ENCODE results near the gene TMEM52B.

Gene TMEM52B

GRCh38 chr12:10178821-10179220 lies at the start of gene TMEM52B:
Gene TMEM52B, plus strand, starts transcription at chr12:10179032. Its CDS starts 543 bp downstream, at chr12:10179575.
- Histone ChIP-seq H3K27me3 (ENCODE audit: control insufficient read depth, insufficient read depth, low read length) (no peaks in the 10 kb centered on the region), H3K79me2 (no peaks in the 10 kb centered on the region), H3K4me2 (ENCODE audit: low read length) (no peak within 1 kb of the TSS), H3K27ac (no peak within 1 kb of the TSS), H2AFZ (no peak within 1 kb of the TSS), H3K4me3 (ENCODE audit: low read depth, low read length) (no peak within 1 kb of the TSS), H3K9me3 (ENCODE audit: control insufficient read depth, low read length) (no peaks in the 10 kb centered on the region), H3K4me1 (no peaks in the 10 kb centered on the region), H3K36me3 (ENCODE audit: control insufficient read depth, insufficient read depth, low read length) (no peaks in the 10 kb centered on the region), H3K9ac (no peak within 1 kb of the TSS)
- TF ChIP-seq, protein P1, sequence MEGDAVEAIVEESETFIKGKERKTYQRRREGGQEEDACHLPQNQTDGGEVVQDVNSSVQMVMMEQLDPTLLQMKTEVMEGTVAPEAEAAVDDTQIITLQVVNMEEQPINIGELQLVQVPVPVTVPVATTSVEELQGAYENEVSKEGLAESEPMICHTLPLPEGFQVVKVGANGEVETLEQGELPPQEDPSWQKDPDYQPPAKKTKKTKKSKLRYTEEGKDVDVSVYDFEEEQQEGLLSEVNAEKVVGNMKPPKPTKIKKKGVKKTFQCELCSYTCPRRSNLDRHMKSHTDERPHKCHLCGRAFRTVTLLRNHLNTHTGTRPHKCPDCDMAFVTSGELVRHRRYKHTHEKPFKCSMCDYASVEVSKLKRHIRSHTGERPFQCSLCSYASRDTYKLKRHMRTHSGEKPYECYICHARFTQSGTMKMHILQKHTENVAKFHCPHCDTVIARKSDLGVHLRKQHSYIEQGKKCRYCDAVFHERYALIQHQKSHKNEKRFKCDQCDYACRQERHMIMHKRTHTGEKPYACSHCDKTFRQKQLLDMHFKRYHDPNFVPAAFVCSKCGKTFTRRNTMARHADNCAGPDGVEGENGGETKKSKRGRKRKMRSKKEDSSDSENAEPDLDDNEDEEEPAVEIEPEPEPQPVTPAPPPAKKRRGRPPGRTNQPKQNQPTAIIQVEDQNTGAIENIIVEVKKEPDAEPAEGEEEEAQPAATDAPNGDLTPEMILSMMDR (IDR thresholded peaks at IDR 0.05), result no peak

DNA sequence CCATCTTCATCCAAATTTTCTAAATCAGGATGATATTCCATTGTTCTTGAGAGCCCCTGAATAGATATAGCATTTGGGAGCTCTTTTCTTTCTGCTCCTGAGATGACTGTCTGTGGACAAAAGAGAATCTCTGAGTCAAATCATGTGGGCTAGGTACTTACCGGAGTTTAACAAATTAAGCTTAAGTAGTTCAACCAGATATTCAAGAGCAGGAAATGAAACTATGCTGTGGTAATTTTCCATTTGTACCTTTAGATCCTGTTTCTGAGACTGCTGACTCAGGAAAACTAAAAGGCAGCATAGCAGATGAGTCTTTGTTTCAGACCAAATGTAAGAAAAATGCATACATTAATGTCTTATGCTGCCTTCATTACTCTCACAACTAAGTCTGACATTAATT lies 48.8 kb upstream of the TMEM52B start, which contains the start of gene CLEC7A:
CLEC7A (minus strand) TSS at position 158 of the 400 bp plus-strand sequence; CDS start at position 41, 117 bp downstream.
- Histone ChIP-seq H3K4me1 (no peaks in the 10 kb centered on the region), H3K9ac (no peak within 1 kb of the TSS), H3K27me3 (ENCODE audit: control insufficient read depth, insufficient read depth, low read length) (no peaks in the 10 kb centered on the region), H2AFZ (no peak within 1 kb of the TSS), H3K4me3 (ENCODE audit: low read depth, low read length) (no peak within 1 kb of the TSS), H3K4me2 (ENCODE audit: low read length) (no peak within 1 kb of the TSS), H3K9me3 (ENCODE audit: control insufficient read depth, low read length) (no peaks in the 10 kb centered on the region), H3K36me3 (ENCODE audit: control insufficient read depth, insufficient read depth, low read length) (no peaks in the 10 kb centered on the region), H3K79me2 (no peaks in the 10 kb centered on the region), H3K27ac (peak within 1 kb of the TSS; percentile 34)
- TF ChIP-seq, protein P1 (IDR thresholded peaks at IDR 0.05), result no peak

DNA sequence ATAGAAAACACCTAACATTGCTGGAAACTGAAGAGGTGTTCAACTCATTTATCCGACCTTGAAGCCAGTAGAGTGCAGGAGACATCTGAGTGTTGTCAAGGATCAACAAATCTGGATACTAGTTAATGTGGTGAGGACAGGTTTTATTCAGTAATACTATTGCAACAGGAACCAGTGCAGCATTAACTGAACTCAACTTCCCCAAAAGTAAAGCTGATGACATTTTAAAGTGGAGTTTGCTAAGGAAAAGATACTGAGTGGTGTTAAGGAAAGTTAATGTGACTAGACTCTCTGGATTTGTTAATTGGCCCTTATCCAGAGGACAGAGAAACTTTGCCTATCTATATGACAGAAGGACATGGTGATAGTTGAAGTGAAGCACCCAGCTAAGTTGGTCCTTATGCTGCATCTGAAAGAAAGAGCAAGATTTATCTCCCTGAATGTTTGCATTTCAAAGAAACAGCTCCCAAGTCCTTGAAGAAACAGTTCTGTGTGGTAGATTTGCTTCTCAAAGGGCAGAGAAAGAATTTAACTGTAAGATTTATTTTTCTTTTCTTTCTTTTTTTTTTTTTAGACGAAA lies 47.6 kb upstream of the TMEM52B start:
- Histone ChIP-seq H3K79me2 (no peaks in the 10 kb centered on the region), H3K4me2 (ENCODE audit: low read length) (no peak overlapping the region), H2AFZ (no peak overlapping the region), H3K4me1 (no peaks in the 10 kb centered on the region), H3K27me3 (ENCODE audit: control insufficient read depth, insufficient read depth, low read length) (no peaks in the 10 kb centered on the region), H3K9ac (no peak overlapping the region), H3K27ac (no peak overlapping the region), H3K4me3 (ENCODE audit: low read depth, low read length) (no peak overlapping the region), H3K9me3 (ENCODE audit: control insufficient read depth, low read length) (no peaks in the 10 kb centered on the region), H3K36me3 (ENCODE audit: control insufficient read depth, insufficient read depth, low read length) (no peaks in the 10 kb centered on the region)
- TF ChIP-seq, protein P1 (IDR thresholded peaks at IDR 0.05), result no peak

- no peak overlapping the region for H3K4me3 ChIP-seq (ENCODE audit: low read depth, low read length)
- no peaks in the 10 kb centered on the region for H3K36me3 ChIP-seq (ENCODE audit: control insufficient read depth, insufficient read depth, low read length)
- no peak overlapping the region for H3K9ac ChIP-seq
- H3K27ac ChIP-seq, result no peak overlapping the region
- no peaks in the 10 kb centered on the region for H3K4me1 ChIP-seq
- no peaks in the 10 kb centered on the region for H3K27me3 ChIP-seq (ENCODE audit: control insufficient read depth, insufficient read depth, low read length)
- no peak overlapping the region for H2AFZ ChIP-seq
- TF ChIP-seq, protein P1 (IDR thresholded peaks at IDR 0.05), result no peak
- no peaks in the 10 kb centered on the region for H3K9me3 ChIP-seq (ENCODE audit: control insufficient read depth, low read length)
- H3K4me2 ChIP-seq (ENCODE audit: low read length), result no peak overlapping the region
- H3K79me2 ChIP-seq, result no peaks in the 10 kb centered on the region
Observed at GRCh38 chr12:10132850-10133370, 45.9 kb upstream of the TMEM52B start.

DNA sequence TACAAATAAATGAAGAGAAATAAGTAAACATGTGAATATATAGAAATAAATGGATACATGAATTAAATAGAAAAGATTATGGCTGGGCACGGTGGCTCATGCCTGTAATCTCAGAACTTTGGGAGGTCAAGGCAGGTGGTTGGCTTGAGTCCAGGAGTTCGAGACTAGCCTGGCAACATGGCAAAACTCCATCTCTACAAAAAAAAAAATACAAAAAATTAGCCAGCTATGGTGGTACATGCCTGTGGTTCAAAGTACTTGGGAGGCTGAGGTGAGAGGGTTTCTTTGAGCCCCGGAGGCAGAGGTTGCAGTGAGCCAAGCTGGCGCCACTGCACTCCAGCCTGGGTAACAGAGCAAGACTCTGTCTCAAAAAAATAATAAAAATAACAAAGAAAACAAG lies 43.7 kb upstream of the TMEM52B start:
- no peak overlapping the region for H3K9ac ChIP-seq
- no peak overlapping the region for H3K27ac ChIP-seq
- H3K79me2 ChIP-seq, result no peaks in the 10 kb centered on the region
- H3K4me2 ChIP-seq (ENCODE audit: low read length), result no peak overlapping the region
- no peaks in the 10 kb centered on the region for H3K4me1 ChIP-seq
- H3K36me3 ChIP-seq (ENCODE audit: control insufficient read depth, insufficient read depth, low read length), result no peaks in the 10 kb centered on the region
- H2AFZ ChIP-seq, result no peak overlapping the region
- H3K4me3 ChIP-seq (ENCODE audit: low read depth, low read length), result no peak overlapping the region
- H3K27me3 ChIP-seq (ENCODE audit: control insufficient read depth, insufficient read depth, low read length), result no peaks in the 10 kb centered on the region
- TF ChIP-seq, protein P1 (IDR thresholded peaks at IDR 0.05), result no peak
- no peaks in the 10 kb centered on the region for H3K9me3 ChIP-seq (ENCODE audit: control insufficient read depth, low read length)
